Gastrocnemius medialis (tissue), 4 donors: ENCODE measurements around the gene PDE9A. TPM values are rescaled to one million over a fixed set of nuclear protein-coding genes. Genes with fewer than 3 reads are reported as not detected.

Experiments
- ATAC-seq, 2 donors: fragments of 150-250 bp; one replicate each; pipeline ENCODE4 v1.9.1; 2016
- DNase-seq, 2 donors: peaks; one replicate each; pipeline ENCODE4 v3.0.0-alpha.2; 2019
- H3K27ac ChIP-seq, 4 donors: fragments of 200-600 bp; sonication (generic); 1 replicate in 1 of 4; 2 replicates in 3 of 4; pipeline ENCODE4 v1.5.1; 2016 to 2018; ENCODE audit warnings: mild to moderate bottlenecking in 2 of 4, moderate library complexity in 1 of 4
- H3K27me3 ChIP-seq, 3 donors: fragments of 200-600 bp; sonication (generic) in 2 of 3; 1 replicate in 1 of 3; 2 replicates in 2 of 3; pipeline versions ENCODE4 v1.5.1 to v1.6.0; 2016 to 2019; ENCODE audit warnings: mild to moderate bottlenecking in 1 of 3, moderate library complexity in 1 of 3
- H3K36me3 ChIP-seq, 2 donors: fragments of 200-600 bp; sonication (generic) in 1 of 2; one replicate each; pipeline ENCODE4 v1.5.1; 2017 to 2018
- H3K4me1 ChIP-seq, 2 donors: fragments of 200-600 bp; sonication (generic) in 1 of 2; one replicate each; pipeline ENCODE4 v1.5.1; 2016 to 2017; ENCODE audit warnings: mild to moderate bottlenecking in 2 of 2
- H3K4me3 ChIP-seq, 4 donors: fragments of 200-600 bp; sonication (generic) in 3 of 4; 1 replicate in 1 of 4; 2 replicates in 3 of 4; pipeline ENCODE4 v1.5.1; 2016 to 2019; ENCODE audit warnings: mild to moderate bottlenecking in 2 of 4
- H3K9me3 ChIP-seq, 3 donors: fragments of 200-600 bp; sonication (generic) in 2 of 3; 1 replicate in 1 of 3; 2 replicates in 2 of 3; pipeline ENCODE4 v1.5.1; 2016 to 2019
- POLR2A ChIP-seq, 2 donors: fragments of 450-650 bp; IDR thresholded peaks; one replicate each; pipeline ENCODE4 v1.6.1; 2017; ENCODE audit warnings: antibody characterized with exemption in 2 of 2, mild to moderate bottlenecking in 2 of 2, moderate library complexity in 2 of 2
- in situ Hi-C, 4 donors: fragments of 200-750 bp; cut with MboI; loops; one replicate each; pipeline versions ENCODE4 v1.15.0 to v1.8.0; 2017; ENCODE audit warnings: low sequenced_read_pairs in 4 of 4
- intact Hi-C: fragments of 100-400 bp; cut with DNase I; formaldehyde crosslinking; loops from one replicate; pipeline ENCODE4 v1.15.1; 2023; ENCODE audit warnings: low total_unique reads
- total RNA-seq, 4 donors: library from RNA; depleted of rRNA; stranded (reverse); fragments of >200 nt; gene quantifications; one replicate each; pipeline versions ENCODE4 v1.1.0 to v1.2.3, GENCODE V29; 2016
- TF ChIP-seq, protein P1 (sequence below), 5 experiments: fragments of 450-650 bp in 3 of 5; fragments of 200-600 bp in 2 of 5; sonication (generic) in 2 of 5; IDR thresholded peaks in 4 of 5; conservative IDR thresholded peaks in 1 of 5; 1 replicate in 4 of 5; 2 replicates in 1 of 5; pipeline ENCODE4 v1.5.1; 2016 to 2019; ENCODE audit warnings: antibody characterized with exemption in 5 of 5, mild to moderate bottlenecking in 3 of 5, moderate library complexity in 3 of 5

The PDE9A gene
- total RNA-seq, 4 donors from 2014 or later = 1.4 to 4.5 (median 1.8) TPM

DNA sequence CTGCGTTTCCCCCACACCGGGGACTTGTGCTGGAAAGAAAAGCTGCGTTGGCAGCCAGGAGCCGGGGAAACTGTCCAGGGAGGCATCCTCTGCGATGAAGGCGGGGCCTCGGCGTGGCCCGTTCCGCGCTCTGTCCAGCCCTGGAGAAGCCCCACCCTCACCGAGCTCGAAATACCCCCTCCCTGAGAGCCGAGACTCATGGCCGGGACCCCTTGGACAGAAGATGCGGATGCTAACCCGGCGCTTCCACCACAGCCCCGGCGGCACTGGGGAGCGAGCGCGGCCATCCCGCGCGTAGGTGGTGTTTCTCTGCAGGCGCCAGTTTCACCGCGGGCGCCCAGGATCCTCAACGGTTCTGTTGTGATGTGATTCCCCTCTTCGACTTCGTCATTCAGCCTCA lies 31.6 kb downstream of the PDE9A start:
- H3K9me3 ChIP-seq = peaks cover 0 to 4% (median 0%) of the 10 kb centered on the region in 3 donors
- in situ Hi-C loops (no loop called here), intact Hi-C loops (no loop called here)
- no peak for TF ChIP-seq POLR2A (IDR thresholded peaks at IDR 0.05)
- TF ChIP-seq, protein P1, sequence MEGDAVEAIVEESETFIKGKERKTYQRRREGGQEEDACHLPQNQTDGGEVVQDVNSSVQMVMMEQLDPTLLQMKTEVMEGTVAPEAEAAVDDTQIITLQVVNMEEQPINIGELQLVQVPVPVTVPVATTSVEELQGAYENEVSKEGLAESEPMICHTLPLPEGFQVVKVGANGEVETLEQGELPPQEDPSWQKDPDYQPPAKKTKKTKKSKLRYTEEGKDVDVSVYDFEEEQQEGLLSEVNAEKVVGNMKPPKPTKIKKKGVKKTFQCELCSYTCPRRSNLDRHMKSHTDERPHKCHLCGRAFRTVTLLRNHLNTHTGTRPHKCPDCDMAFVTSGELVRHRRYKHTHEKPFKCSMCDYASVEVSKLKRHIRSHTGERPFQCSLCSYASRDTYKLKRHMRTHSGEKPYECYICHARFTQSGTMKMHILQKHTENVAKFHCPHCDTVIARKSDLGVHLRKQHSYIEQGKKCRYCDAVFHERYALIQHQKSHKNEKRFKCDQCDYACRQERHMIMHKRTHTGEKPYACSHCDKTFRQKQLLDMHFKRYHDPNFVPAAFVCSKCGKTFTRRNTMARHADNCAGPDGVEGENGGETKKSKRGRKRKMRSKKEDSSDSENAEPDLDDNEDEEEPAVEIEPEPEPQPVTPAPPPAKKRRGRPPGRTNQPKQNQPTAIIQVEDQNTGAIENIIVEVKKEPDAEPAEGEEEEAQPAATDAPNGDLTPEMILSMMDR (IDR thresholded peaks at IDR 0.05 in 4 of 5, conservative IDR thresholded peaks at IDR 0.05 in 1 of 5) = no peak
- no peaks in the 10 kb centered on the region for H3K36me3 ChIP-seq
- no peak for ATAC-seq
- DNase-seq = no peak
- no peaks in the 10 kb centered on the region for H3K4me1 ChIP-seq
- no peak overlapping the region for H3K4me3 ChIP-seq
- H3K27ac ChIP-seq = no peak overlapping the region
- H3K27me3 ChIP-seq = peaks cover 0 to 11% (median 0%) of the 10 kb centered on the region in 3 donors

DNA sequence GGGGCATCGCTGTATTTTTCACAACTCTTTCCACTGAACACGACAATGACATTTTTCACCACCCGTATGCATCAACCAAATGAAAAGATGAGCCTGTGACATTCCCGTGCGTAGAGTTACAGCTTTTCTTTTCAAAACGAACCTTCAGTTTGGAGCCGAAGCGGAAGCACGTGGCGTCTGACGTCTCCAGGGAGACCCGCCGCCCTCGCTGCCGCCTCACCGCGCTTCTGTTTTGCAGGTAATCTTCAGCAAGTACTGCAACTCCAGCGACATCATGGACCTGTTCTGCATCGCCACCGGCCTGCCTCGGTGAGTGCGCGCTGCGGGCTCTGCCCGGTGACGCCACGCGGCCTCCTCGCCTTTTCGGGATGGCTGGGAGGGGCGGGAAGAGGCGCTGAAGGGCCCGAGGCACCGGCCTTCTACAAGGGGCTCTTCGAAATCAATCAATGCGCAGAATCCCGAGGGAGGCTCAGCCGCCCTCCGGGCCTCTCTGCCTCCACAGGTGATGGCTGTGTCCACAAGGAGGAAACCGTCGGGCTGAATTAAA lies 32.6 kb downstream of the PDE9A start:
- ATAC-seq (no peak), DNase-seq (no peak)
- H3K9me3 ChIP-seq = peaks cover 0 to 4% (median 0%) of the 10 kb centered on the region in 3 donors
- H3K4me1 ChIP-seq = no peaks in the 10 kb centered on the region
- no peaks in the 10 kb centered on the region for H3K36me3 ChIP-seq
- no peak overlapping the region for H3K4me3 ChIP-seq
- H3K27me3 ChIP-seq = peaks cover 0 to 9% (median 0%) of the 10 kb centered on the region in 3 donors
- H3K27ac ChIP-seq = no peak overlapping the region
- TF ChIP-seq, protein P1 (IDR thresholded peaks at IDR 0.05 in 4 of 5, conservative IDR thresholded peaks at IDR 0.05 in 1 of 5) = no peak
- TF ChIP-seq POLR2A (IDR thresholded peaks at IDR 0.05) = no peak
- in situ Hi-C loops (no loop called here), intact Hi-C loops (no loop called here)

DNA sequence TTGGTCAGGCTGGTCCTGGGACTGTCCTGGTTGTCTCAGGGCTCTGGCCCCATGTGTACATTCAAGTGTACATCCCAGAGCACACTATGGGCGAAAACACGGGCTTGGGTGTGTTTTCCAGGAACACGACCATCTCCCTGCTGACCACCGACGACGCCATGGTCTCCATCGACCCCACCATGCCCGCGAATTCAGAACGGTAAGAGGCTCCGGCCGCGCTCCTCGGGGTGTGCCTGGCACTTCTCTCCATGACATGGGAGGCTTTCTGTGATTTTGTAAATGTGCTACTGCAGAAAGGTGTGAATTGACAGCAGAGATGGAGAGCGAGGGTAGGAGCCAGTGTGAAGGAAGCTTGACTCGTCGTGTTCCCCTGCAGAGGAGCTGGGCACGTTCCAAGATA lies 34.4 kb downstream of the PDE9A start:
- Histone ChIP-seq H3K36me3 (no peaks in the 10 kb centered on the region), H3K4me3 (no peak overlapping the region), H3K27me3 (peaks cover 0 to 5% (median 0%) of the 10 kb centered on the region in 3 donors), H3K9me3 (peaks cover 0 to 4% (median 0%) of the 10 kb centered on the region in 3 donors), H3K27ac (no peak overlapping the region), H3K4me1 (no peaks in the 10 kb centered on the region)
- DNase-seq (no peak), ATAC-seq (no peak)
- intact Hi-C loops (no loop called here), in situ Hi-C loops (no loop called here)
- no peak for TF ChIP-seq POLR2A (IDR thresholded peaks at IDR 0.05)
- TF ChIP-seq, protein P1 (IDR thresholded peaks at IDR 0.05 in 4 of 5, conservative IDR thresholded peaks at IDR 0.05 in 1 of 5) = no peak

DNA sequence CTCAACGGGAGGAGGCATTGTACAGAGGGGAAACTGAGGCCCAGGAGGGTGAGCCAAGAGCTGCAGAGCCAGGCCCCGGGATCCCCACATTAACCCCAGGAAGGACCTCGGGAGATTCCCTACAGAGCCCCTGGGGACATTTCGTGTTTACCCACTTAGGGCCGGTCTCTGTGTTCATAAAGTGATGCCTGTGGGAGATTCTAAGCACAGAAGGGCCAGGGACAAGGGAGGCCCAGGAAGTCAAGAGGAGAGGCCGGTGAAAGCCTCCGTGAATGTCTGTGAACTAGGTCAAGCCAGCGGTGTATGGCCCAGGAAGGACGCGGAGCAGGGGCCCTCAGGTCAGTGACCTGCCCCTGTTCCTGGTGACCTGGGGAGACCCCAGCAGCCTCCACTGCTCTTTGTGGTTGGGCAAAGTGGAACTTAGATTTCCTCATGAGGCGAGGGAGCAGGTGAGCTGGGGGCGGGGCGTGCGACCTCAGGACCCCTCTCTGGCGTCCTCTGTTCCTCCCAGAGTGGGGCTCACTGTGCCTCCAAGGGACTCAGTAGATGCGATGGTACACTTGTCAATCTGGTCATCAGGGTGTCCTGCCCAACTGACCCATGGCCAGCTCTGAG lies 34.9 kb downstream of the PDE9A start:
- ATAC-seq (no peak), DNase-seq (no peak)
- intact Hi-C loops = no loop called here
- Histone ChIP-seq H3K27ac (no peak overlapping the region), H3K4me1 (no peaks in the 10 kb centered on the region), H3K36me3 (no peaks in the 10 kb centered on the region), H3K27me3 (peaks cover 0 to 5% (median 0%) of the 10 kb centered on the region in 3 donors), H3K9me3 (peaks cover 0 to 4% (median 0%) of the 10 kb centered on the region in 3 donors), H3K4me3 (no peak overlapping the region)
- TF ChIP-seq POLR2A (IDR thresholded peaks at IDR 0.05) = no peak
- TF ChIP-seq, protein P1 (IDR thresholded peaks at IDR 0.05 in 4 of 5, conservative IDR thresholded peaks at IDR 0.05 in 1 of 5) = no peak
- in situ Hi-C loops = no loop called here
